WI38 (cell line): Measurements from ENCODE around the gene MDGA2.

ENCODE experiments used
- H3K4me3 ChIP-seq: 2 replicates; pipeline ENCODE4 v1.5.1; 2011; ENCODE audit warnings: low read depth, mild to moderate bottlenecking, control low read depth, low read length
- TF ChIP-seq, protein P1 (sequence below): IDR thresholded peaks from 2 replicates; pipeline ENCODE4 v1.5.1; 2012; ENCODE audit warnings: low read depth, mild to moderate bottlenecking, control low read depth, low read length

The MDGA2 gene

DNA sequence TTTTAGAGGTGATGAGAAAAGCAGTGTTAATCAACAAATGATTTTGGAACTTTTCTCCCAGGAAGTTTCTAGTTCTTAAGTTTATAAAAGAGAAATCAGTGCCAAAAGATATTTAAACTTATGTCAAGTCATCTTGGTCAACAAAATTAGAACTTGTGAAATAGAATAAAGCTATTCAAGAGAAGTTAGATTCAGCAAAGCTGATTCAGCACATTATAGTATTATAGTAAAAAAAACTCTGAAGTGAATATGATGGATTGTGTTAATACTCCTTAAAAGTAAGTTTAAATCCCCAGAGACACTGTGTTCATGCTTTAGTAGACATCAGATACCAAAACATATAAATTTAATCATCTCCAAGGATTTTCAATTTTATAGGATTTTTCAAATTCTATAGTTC, 813.7 kb downstream of the MDGA2 start:
- no peak overlapping the region for H3K4me3 ChIP-seq
- TF ChIP-seq, protein P1, sequence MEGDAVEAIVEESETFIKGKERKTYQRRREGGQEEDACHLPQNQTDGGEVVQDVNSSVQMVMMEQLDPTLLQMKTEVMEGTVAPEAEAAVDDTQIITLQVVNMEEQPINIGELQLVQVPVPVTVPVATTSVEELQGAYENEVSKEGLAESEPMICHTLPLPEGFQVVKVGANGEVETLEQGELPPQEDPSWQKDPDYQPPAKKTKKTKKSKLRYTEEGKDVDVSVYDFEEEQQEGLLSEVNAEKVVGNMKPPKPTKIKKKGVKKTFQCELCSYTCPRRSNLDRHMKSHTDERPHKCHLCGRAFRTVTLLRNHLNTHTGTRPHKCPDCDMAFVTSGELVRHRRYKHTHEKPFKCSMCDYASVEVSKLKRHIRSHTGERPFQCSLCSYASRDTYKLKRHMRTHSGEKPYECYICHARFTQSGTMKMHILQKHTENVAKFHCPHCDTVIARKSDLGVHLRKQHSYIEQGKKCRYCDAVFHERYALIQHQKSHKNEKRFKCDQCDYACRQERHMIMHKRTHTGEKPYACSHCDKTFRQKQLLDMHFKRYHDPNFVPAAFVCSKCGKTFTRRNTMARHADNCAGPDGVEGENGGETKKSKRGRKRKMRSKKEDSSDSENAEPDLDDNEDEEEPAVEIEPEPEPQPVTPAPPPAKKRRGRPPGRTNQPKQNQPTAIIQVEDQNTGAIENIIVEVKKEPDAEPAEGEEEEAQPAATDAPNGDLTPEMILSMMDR: no peak

- TF ChIP-seq, protein P1: no peak
- H3K4me3 ChIP-seq: no peak overlapping the region
Measured at GRCh38 chr14:46840944-46841720, 834.3 kb downstream of the MDGA2 start.

DNA sequence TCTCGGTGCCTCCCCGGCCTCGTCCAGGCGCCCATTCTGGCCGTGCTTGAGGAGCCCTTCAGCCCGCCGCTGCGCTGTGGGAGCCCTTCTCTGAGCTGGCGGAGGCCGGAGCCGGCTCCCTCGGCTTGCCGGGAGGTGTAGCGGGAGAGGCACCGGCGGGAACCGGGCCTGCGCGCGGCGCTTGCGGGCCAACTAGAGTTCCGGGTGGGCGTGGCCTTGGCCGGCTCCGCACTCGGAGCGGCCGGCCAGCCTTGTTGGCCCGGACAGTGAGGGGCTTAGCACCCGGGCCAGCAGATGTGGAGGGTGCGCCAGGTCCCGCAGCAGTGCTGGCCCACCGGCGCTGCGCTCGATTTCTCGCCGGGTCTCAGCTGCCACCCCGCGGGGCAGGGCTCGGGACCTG, 855.1 kb downstream of the MDGA2 start:
- TF ChIP-seq, protein P1: no peak
- no peak overlapping the region for H3K4me3 ChIP-seq

DNA sequence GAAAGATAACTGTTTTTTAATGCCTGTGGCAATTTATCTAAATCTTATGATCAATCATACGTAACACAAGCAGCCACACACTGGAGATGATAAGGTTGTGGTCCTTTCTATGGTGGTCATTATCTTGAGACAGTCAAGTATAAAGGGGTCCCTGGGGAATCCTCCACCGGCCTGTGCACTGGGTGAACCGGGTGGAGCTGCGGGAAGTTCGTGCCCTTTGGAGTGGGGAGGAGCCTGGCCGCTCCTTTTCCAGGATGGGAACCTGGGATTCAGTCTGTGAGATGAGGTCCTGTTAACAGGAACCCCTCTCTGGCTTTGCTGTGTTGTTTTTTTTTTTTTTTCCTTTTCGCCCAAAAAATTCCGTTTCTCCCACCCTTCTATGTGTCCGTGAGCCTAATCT, 856.3 kb downstream of the MDGA2 start:
- H3K4me3 ChIP-seq: no peak overlapping the region
- TF ChIP-seq, protein P1: no peak

- TF ChIP-seq, protein P1: no peak
- H3K4me3 ChIP-seq: no peak overlapping the region
Measured at GRCh38 chr14:46818147-46818546, 857.3 kb downstream of the MDGA2 start.

DNA sequence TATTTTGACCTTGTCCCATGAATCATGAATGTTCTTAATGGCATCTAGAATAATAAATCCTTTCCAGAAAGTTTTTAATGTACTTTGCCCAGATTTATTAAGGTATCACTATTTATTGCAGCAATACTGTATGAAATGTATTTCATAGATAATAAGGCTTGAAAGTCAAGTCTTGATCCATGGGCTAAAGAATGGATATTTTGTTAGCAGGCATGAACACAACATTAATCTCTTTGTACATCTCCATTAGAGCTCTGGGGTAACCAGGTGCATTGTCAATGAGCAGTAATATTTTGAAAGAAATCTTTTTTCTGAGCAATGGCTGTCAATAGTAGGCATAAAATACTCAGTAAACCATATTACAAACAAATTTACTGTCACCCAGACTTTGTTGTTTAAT, 882.3 kb downstream of the MDGA2 start:
- no peak overlapping the region for H3K4me3 ChIP-seq
- TF ChIP-seq, protein P1: no peak
